Left ventricle myocardium inferior (tissue), 1 donor: ENCODE data around the gene TMEM267. TPM values are rescaled to one million over a fixed set of nuclear protein-coding genes. Genes with fewer than 3 reads are reported as not detected.
A peak's percentile ranks its signal among the peaks of the same experiment; 100 is the strongest.

Experiments
- DNase-seq: peaks from one replicate; pipeline ENCODE4 v3.0.0-alpha.2; 2020
- H3K27ac ChIP-seq: fragments of 200-600 bp; replicated peaks from 2 replicates; pipeline ENCODE4 v1.8.0; 2021
- H3K27me3 ChIP-seq: fragments of 200-600 bp; 2 replicates; pipeline ENCODE4 v1.8.0; 2021; ENCODE audit warnings: low read depth
- H3K36me3 ChIP-seq: fragments of 200-600 bp; 2 replicates; pipeline ENCODE4 v1.8.0; 2021
- H3K4me1 ChIP-seq: fragments of 200-600 bp; 2 replicates; pipeline ENCODE4 v1.8.0; 2021
- H3K4me3 ChIP-seq: fragments of 200-600 bp; 2 replicates; pipeline ENCODE4 v1.8.0; 2021; ENCODE audit warnings: mild to moderate bottlenecking, moderate library complexity
- H3K9me3 ChIP-seq: fragments of 200-600 bp; replicated peaks from 2 replicates; pipeline ENCODE4 v1.8.0; 2021
- intact Hi-C: fragments of 100-400 bp; cut with micrococcal nuclease; formaldehyde crosslinking; loops from one replicate; pipeline ENCODE4 v1.11.0; 2022
- total RNA-seq: library from RNA; stranded (reverse); fragmentation: NEBNext Ultra II Directional; extraction: Animal tissue kit (Norgen Biotek cat#: 25700); gene quantifications from one replicate; pipeline ENCODE4 v1.2.1, GENCODE V29; 2021
- TF ChIP-seq, protein P1 (sequence below): fragments of 200-600 bp; IDR thresholded peaks from 2 replicates; pipeline ENCODE4 v1.8.0; 2021; ENCODE audit warnings: antibody characterized with exemption, mild to moderate bottlenecking, borderline replicate concordance
- donor health status: DM: no; HTN: yes; CAD: no; lungs with severe emphysema.

Gene TMEM267
- total RNA-seq, 1 donor from 2014 or later = 6.8 TPM

- intact Hi-C loops = no loop called here
- peaks cover 9% of the 10 kb centered on the region for H3K4me1 ChIP-seq
- H3K27me3 ChIP-seq = peaks cover 69% of the 10 kb centered on the region
- H3K27ac ChIP-seq = no peak overlapping the region
- H3K9me3 ChIP-seq = no peaks in the 10 kb centered on the region
- TF ChIP-seq, protein P1, sequence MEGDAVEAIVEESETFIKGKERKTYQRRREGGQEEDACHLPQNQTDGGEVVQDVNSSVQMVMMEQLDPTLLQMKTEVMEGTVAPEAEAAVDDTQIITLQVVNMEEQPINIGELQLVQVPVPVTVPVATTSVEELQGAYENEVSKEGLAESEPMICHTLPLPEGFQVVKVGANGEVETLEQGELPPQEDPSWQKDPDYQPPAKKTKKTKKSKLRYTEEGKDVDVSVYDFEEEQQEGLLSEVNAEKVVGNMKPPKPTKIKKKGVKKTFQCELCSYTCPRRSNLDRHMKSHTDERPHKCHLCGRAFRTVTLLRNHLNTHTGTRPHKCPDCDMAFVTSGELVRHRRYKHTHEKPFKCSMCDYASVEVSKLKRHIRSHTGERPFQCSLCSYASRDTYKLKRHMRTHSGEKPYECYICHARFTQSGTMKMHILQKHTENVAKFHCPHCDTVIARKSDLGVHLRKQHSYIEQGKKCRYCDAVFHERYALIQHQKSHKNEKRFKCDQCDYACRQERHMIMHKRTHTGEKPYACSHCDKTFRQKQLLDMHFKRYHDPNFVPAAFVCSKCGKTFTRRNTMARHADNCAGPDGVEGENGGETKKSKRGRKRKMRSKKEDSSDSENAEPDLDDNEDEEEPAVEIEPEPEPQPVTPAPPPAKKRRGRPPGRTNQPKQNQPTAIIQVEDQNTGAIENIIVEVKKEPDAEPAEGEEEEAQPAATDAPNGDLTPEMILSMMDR = peak; percentile 18
- no peaks in the 10 kb centered on the region for H3K36me3 ChIP-seq
- H3K4me3 ChIP-seq = no peak overlapping the region
- DNase-seq = no peak
Measured at GRCh38 chr5:43400082-43400481, 83.6 kb downstream of the TMEM267 start.

GRCh38 chr5:43396762-43397304 is 86.8 kb downstream of the TMEM267 start:
- Histone ChIP-seq H3K27ac (no peak overlapping the region), H3K4me3 (peak overlapping the region; percentile 68), H3K27me3 (peaks cover 58% of the 10 kb centered on the region), H3K9me3 (no peaks in the 10 kb centered on the region), H3K36me3 (no peaks in the 10 kb centered on the region), H3K4me1 (peaks cover 9% of the 10 kb centered on the region)
- DNase-seq = peak; percentile 30
- TF ChIP-seq, protein P1 = no peak
- intact Hi-C loops = no loop called here

Other genes with a start within 250 kb of the TMEM267 start
- gene HMGCS1, start 170.5 kb downstream of the TMEM267 start, total RNA-seq = 23.7 TPM
- 0.60 TPM for gene CCL28, start 71.5 kb downstream of the TMEM267 start, total RNA-seq
- gene C5orf34, start 31.3 kb upstream of the TMEM267 start, total RNA-seq = 0.22 TPM
- 129 TPM for gene PAIP1, start 73.2 kb upstream of the TMEM267 start, total RNA-seq
- 656 TPM for gene NNT, start 119.3 kb upstream of the TMEM267 start, total RNA-seq